Activated naive CD4-positive, alpha-beta T cell treated with anti-CD3 and anti-CD28 coated beads, Interleukin-2, amount 50 U/mL, for 72 hours (primary cell): ENCODE results near the gene TNS3. TPM values are rescaled to one million over a fixed set of nuclear protein-coding genes. Genes with fewer than 3 reads are reported as not detected.
A peak's percentile ranks its signal among the peaks of the same experiment; 100 is the strongest.

Experiments used
- ATAC-seq, 2 donors: fragments of 150-1000 bp; cut with Tn5 transposase; 2 replicates each; pipeline ENCODE4 v1.10.0; 2021; ENCODE audit warnings: mild to moderate bottlenecking in 2 of 2, moderate library complexity in 2 of 2
- DNase-seq, 2 donors: peaks; one replicate each; pipeline ENCODE4 v3.0.0; 2021 to 2022; ENCODE audit warnings: low spot score in 2 of 2
- H3K27ac Mint-ChIP-seq, 2 donors: one replicate each; pipeline ENCODE4 v1.8.0; 2022; ENCODE audit warnings: mild to moderate bottlenecking in 2 of 2, mixed read lengths in 2 of 2
- H3K36me3 Mint-ChIP-seq, 2 donors: one replicate each; pipeline ENCODE4 v1.8.0; 2022; ENCODE audit warnings: mixed read lengths in 2 of 2
- H3K9me3 Mint-ChIP-seq, 2 donors: one replicate each; pipeline ENCODE4 v1.8.0; 2022; ENCODE audit warnings: mixed read lengths in 2 of 2
- total RNA-seq, 2 donors: library from RNA; stranded (reverse); gene quantifications; one replicate each; pipeline ENCODE4 v1.2.3, GENCODE V29; 2022

The TNS3 gene
- total RNA-seq, 2 donors from 2014 or later: 0.23 to 1.7 TPM

GRCh38 chr7:47253650-47254080, 328.2 kb downstream of the TNS3 start:
- H3K27ac Mint-ChIP-seq: no peak overlapping the region
- DNase-seq (no peak), ATAC-seq (peak; percentile 23 to 66)
- H3K9me3 Mint-ChIP-seq: peaks cover 0 to 7% of the 10 kb centered on the region in 2 donors
- H3K36me3 Mint-ChIP-seq: peaks cover 0 to 4% of the 10 kb centered on the region in 2 donors

GRCh38 chr7:47252675-47253074, 329.2 kb downstream of the TNS3 start:
- peaks cover 0 to 7% of the 10 kb centered on the region in 2 donors for H3K9me3 Mint-ChIP-seq
- peaks cover 0 to 4% of the 10 kb centered on the region in 2 donors for H3K36me3 Mint-ChIP-seq
- DNase-seq (no peak), ATAC-seq (no peak)
- H3K27ac Mint-ChIP-seq: no peak overlapping the region

GRCh38 chr7:47249361-47249760, 332.6 kb downstream of the TNS3 start:
- DNase-seq: no peak
- peaks cover 0 to 4% of the 10 kb centered on the region in 2 donors for H3K36me3 Mint-ChIP-seq
- no peak for ATAC-seq
- no peak overlapping the region for H3K27ac Mint-ChIP-seq
- H3K9me3 Mint-ChIP-seq: peaks cover 0 to 7% of the 10 kb centered on the region in 2 donors

- Mint-ChIP-seq H3K9me3 (peaks cover 0 to 7% of the 10 kb centered on the region in 2 donors), H3K36me3 (peaks cover 0 to 4% of the 10 kb centered on the region in 2 donors), H3K27ac (no peak overlapping the region)
- no peak for ATAC-seq
- no peak for DNase-seq
These were observed 333.1 kb downstream of the TNS3 start for GRCh38 chr7:47248797-47249196.

- ATAC-seq: no peak
- DNase-seq: no peak
- Mint-ChIP-seq H3K27ac (no peak overlapping the region), H3K9me3 (peaks cover 0 to 4% of the 10 kb centered on the region in 2 donors), H3K36me3 (no peaks in the 10 kb centered on the region)
These were observed 334.8 kb downstream of the TNS3 start for GRCh38 chr7:47247132-47247531.

GRCh38 chr7:47244692-47245091, 337.2 kb downstream of the TNS3 start:
- H3K27ac Mint-ChIP-seq: no peak overlapping the region
- H3K9me3 Mint-ChIP-seq: peaks cover 0 to 4% of the 10 kb centered on the region in 2 donors
- no peak for DNase-seq
- H3K36me3 Mint-ChIP-seq: no peaks in the 10 kb centered on the region
- no peak for ATAC-seq

- H3K27ac Mint-ChIP-seq: no peak overlapping the region
- no peaks in the 10 kb centered on the region for H3K36me3 Mint-ChIP-seq
- ATAC-seq (no peak), DNase-seq (no peak)
- no peaks in the 10 kb centered on the region for H3K9me3 Mint-ChIP-seq
These were observed 340.5 kb downstream of the TNS3 start for GRCh38 chr7:47241112-47242065.

GRCh38 chr7:47239931-47240421, 341.9 kb downstream of the TNS3 start:
- Mint-ChIP-seq H3K27ac (no peak overlapping the region), H3K36me3 (no peaks in the 10 kb centered on the region), H3K9me3 (no peaks in the 10 kb centered on the region)
- no peak for DNase-seq
- ATAC-seq: no peak

- ATAC-seq (no peak), DNase-seq (no peak)
- H3K27ac Mint-ChIP-seq: no peak overlapping the region
- no peaks in the 10 kb centered on the region for H3K9me3 Mint-ChIP-seq
- H3K36me3 Mint-ChIP-seq: no peaks in the 10 kb centered on the region
These were observed 342.9 kb downstream of the TNS3 start for GRCh38 chr7:47239034-47239433.

- Mint-ChIP-seq H3K27ac (no peak overlapping the region), H3K36me3 (no peaks in the 10 kb centered on the region), H3K9me3 (no peaks in the 10 kb centered on the region)
- DNase-seq: no peak
- ATAC-seq: no peak
These were observed 345.3 kb downstream of the TNS3 start for GRCh38 chr7:47236480-47237129.

- Mint-ChIP-seq H3K9me3 (no peaks in the 10 kb centered on the region), H3K36me3 (no peaks in the 10 kb centered on the region), H3K27ac (no peak overlapping the region)
These were observed 347.9 kb downstream of the TNS3 start for GRCh38 chr7:47233996-47234395.

GRCh38 chr7:47232751-47233412, 349.0 kb downstream of the TNS3 start:
- H3K36me3 Mint-ChIP-seq: no peaks in the 10 kb centered on the region
- ATAC-seq (no peak), DNase-seq (no peak)
- no peaks in the 10 kb centered on the region for H3K9me3 Mint-ChIP-seq
- no peak overlapping the region for H3K27ac Mint-ChIP-seq

More at GRCh38 chr7:47233996-47234395, 347.9 kb downstream of the TNS3 start:
- ATAC-seq (no peak), DNase-seq (no peak)

- DNase-seq: no peak
- H3K27ac Mint-ChIP-seq: no peak overlapping the region
- peaks cover 0 to 2% of the 10 kb centered on the region in 2 donors for H3K9me3 Mint-ChIP-seq
- no peak for ATAC-seq
- H3K36me3 Mint-ChIP-seq: no peaks in the 10 kb centered on the region
These were observed 350.3 kb downstream of the TNS3 start for GRCh38 chr7:47231627-47232026.

- DNase-seq (no peak), ATAC-seq (no peak)
- Mint-ChIP-seq H3K36me3 (no peaks in the 10 kb centered on the region), H3K27ac (no peak overlapping the region), H3K9me3 (peaks cover 0 to 2% of the 10 kb centered on the region in 2 donors)
These were observed 350.9 kb downstream of the TNS3 start for GRCh38 chr7:47231032-47231431.

- no peak overlapping the region for H3K27ac Mint-ChIP-seq
- H3K9me3 Mint-ChIP-seq: peaks cover 0 to 2% of the 10 kb centered on the region in 2 donors
- H3K36me3 Mint-ChIP-seq: no peaks in the 10 kb centered on the region
- ATAC-seq (no peak), DNase-seq (no peak)
These were observed 353.4 kb downstream of the TNS3 start for GRCh38 chr7:47228386-47229014.

- DNase-seq: no peak
- no peak for ATAC-seq
- Mint-ChIP-seq H3K27ac (no peak overlapping the region), H3K9me3 (peaks cover 0 to 2% of the 10 kb centered on the region in 2 donors), H3K36me3 (no peaks in the 10 kb centered on the region)
These were observed 354.1 kb downstream of the TNS3 start for GRCh38 chr7:47227762-47228177.
